ENCODE results near the gene C3orf18.
A peak's percentile ranks its signal among the peaks of the same experiment; 100 is the strongest.

C3orf18 gene

DNA sequence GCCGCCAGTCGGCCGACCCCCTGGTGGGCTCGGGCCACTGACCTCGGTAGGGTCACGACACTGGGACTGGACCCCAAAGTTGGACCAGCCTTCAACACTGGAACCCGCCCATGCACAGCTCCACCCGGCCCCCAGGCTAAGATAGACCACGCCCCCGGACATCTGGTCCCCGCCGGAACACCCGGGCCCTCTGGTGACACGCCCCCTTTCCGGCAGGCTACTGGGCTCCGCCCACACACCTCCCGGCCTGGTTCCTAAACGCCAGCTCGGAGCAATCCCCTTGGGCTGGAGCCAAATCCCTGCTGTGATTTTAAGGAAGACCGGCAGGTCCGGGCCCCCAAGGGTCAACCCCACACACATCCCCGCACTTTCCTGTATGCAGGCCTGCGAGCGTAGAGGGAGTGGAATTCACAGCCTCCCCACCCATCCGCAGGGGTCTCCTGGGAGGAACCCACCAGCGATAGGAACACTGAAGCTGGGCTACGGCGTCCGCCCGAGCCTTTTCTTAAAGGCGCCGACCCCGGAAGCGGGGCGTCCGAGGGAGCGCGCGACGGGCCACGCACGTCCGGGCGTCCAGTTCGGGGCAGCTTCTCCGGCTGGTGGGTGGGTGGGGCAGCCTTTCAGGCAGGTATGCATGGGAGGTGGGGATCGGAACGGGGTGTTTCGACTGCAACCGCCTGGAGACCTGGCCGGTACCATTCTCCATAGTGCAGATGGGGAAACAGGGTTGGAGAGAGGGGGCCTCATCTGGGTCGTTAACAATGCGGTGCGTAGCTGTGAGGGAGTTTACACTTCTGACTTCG lies 1.6 kb upstream of the C3orf18 start, which contains the start of gene HEMK1:
TSS of gene HEMK1 (plus strand) at position 576 of the 803 bp plus-strand sequence. CDS start 1,583 bp downstream, outside the sequence.
- ChIA-PET POLR2A (ENCODE audit: low non-redundant PET) (interaction anchor here (1.6 kb wide), 1 partner anchor 32 kb away, joined by 4 read pairs; no protein-coding TSS in a partner anchor), CTCF (no interaction called here)
- peak within 1 kb of the TSS; percentile 91 for H3K27ac ChIP-seq
- peak; percentile 99 for DNase-seq (ENCODE audit: low spot score)
- TF ChIP-seq CTCF (conservative IDR thresholded peaks at IDR 0.05; ENCODE audit: low read depth): no peak

DNA sequence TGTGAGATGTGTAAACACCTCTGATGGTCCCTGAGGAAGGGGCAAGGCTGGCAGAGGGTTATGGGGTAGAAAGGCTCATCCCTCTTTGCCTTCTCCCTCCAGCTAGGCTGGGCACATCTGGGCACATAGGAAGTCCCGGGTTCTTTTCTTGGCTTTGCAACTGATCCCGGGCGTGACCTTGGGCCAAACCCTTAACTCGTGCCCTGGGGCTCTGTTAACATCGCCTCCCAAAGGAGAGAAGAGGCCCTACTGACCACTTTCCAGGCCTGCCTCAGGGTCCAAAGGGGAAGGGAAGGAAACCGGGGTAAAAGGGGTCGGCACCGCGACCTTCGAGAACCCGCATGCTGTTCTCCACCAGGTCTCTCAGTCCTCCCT lies 549 bp downstream of the C3orf18 start:
- no peak for DNase-seq (ENCODE audit: low spot score)
- POLR2A ChIA-PET (ENCODE audit: low non-redundant PET): no interaction called here
- no peak for TF ChIP-seq CTCF (conservative IDR thresholded peaks at IDR 0.05; ENCODE audit: low read depth)
- H3K27ac ChIP-seq: peak overlapping the region; percentile 91
- CTCF ChIA-PET: no interaction called here

GRCh38 chr3:50564321-50564720 lies 3.2 kb downstream of the C3orf18 start:
- no peak for TF ChIP-seq CTCF (conservative IDR thresholded peaks at IDR 0.05; ENCODE audit: low read depth)
- ChIA-PET CTCF (no interaction called here), POLR2A (ENCODE audit: low non-redundant PET) (no interaction called here)
- no peak overlapping the region for H3K27ac ChIP-seq
- DNase-seq (ENCODE audit: low spot score): no peak

- no peak for TF ChIP-seq CTCF (conservative IDR thresholded peaks at IDR 0.05; ENCODE audit: low read depth)
- CTCF ChIA-PET: no interaction called here
- POLR2A ChIA-PET (ENCODE audit: low non-redundant PET): no interaction called here
- H3K27ac ChIP-seq: peak overlapping the region; percentile 29; the same call in 1 of the 2 replicates
- no peak for DNase-seq (ENCODE audit: low spot score)
Observed at GRCh38 chr3:50563867-50564266, 3.7 kb downstream of the C3orf18 start.

DNA sequence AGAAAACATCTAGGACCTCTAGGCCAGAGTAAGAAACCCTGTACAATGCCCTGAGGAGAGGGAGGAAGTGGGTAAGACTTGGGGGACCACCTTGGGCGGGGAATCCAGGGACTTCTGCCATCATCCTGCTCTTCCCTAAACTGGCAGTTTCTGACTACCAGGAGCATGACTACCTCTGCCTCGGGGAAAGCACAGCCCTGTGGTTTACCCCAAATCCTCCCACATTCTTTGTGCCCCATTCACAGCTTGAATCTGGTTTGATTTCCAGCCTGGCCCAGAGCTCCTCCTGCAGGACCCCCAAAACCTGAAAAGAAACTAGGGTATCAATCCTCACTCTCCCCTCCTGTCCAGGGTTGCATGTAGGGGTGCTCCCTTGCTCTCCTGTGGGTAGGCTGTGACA lies 4.7 kb downstream of the C3orf18 start:
- peak overlapping the region; percentile 29; the same call in 1 of the 2 replicates for H3K27ac ChIP-seq
- CTCF ChIA-PET: interaction anchor here (0.6 kb wide), 1 partner anchor 90 kb away, joined by 4 read pairs; no protein-coding TSS in a partner anchor
- POLR2A ChIA-PET (ENCODE audit: low non-redundant PET): no interaction called here
- TF ChIP-seq CTCF (conservative IDR thresholded peaks at IDR 0.05; ENCODE audit: low read depth): no peak
- DNase-seq (ENCODE audit: low spot score): peak; percentile 52

DNA sequence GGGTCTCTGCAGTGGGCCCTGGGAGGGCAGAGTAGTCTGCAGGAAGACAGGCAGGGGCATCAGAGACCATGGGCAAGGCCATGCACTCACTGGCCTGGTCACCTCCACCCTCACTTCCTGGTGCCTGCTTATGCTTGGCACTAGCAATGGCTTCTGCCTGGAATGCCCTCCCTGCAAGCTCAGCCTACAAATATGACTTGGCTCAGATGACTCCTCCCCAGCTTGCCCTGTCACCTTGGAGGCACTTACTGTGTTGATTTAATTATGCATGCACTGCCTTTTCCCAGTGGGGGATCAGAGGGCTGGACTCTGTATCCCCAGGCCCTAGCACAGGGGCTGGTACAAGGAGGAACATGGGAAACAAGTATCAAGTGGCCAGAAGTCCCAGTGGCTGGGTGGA lies 7.8 kb downstream of the C3orf18 start:
- POLR2A ChIA-PET (ENCODE audit: low non-redundant PET): no interaction called here

More for the DNA sequence above, 7.8 kb downstream of the C3orf18 start:
- no peak for DNase-seq (ENCODE audit: low spot score)
- no peak overlapping the region for H3K27ac ChIP-seq
- CTCF ChIA-PET: no interaction called here
- TF ChIP-seq CTCF (conservative IDR thresholded peaks at IDR 0.05; ENCODE audit: low read depth): no peak

Measured in RWPE1 (cell line).